ENCODE measurements around the gene TBL1X.

TBL1X gene

DNA sequence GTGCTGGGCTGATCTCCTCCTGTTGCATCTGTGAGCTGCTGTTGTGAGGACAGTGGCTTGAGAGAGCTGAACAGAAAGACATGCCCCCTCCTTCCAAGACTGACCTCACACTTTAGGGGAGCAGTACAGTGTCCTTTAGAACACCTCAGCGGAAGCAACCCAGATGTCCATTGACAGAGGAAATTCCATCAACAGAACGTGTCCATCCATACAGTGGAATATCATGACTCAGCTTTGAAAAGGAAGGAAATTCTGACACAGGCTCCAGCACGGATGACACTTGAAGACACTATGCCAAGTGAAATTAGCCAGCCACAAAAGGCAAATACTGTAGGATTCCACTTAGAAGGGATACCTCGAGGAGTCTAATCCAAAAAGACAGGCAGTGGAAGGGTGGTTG is 197.3 kb downstream of the TBL1X start:
- Histone ChIP-seq H2BK120ac (ENCODE audit: low read depth, low read length) (no peak overlapping the region), H3K9ac (ENCODE audit: low read depth, low read length, poor library complexity) (no peak overlapping the region), H2BK5ac (ENCODE audit: low read length) (no peak overlapping the region), H3K23ac (ENCODE audit: low read depth, low read length, poor library complexity) (no peak overlapping the region), H2AK5ac (ENCODE audit: low read depth, low read length) (no peak overlapping the region), H2AFZ (ENCODE audit: low read length) (no peak overlapping the region), H3K4me1 (ENCODE audit: control insufficient read depth in 2 of 2, insufficient read depth in 1 of 2, low read depth in 1 of 2, low read length in 2 of 2) (no peaks in the 10 kb centered on the region), H3K36me3 (replicated peaks in 1 of 2; ENCODE audit: control insufficient read depth in 2 of 2, insufficient read depth in 2 of 2, low read length in 2 of 2) (peaks cover 8 to 16% of the 10 kb centered on the region in 2 donors), H3K4ac (ENCODE audit: low read length) (no peak overlapping the region), H2BK15ac (ENCODE audit: low read length) (no peak overlapping the region), H3K4me3 (ENCODE audit: low read length in 2 of 2) (no peak overlapping the region), H3K27ac (replicated peaks; ENCODE audit: low read length) (no peak overlapping the region), H3K4me2 (ENCODE audit: insufficient read depth, low read length, poor library complexity, severe bottlenecking) (no peak overlapping the region), H3K18ac (ENCODE audit: low read length) (no peak overlapping the region), H4K91ac (ENCODE audit: low read depth, low read length, poor library complexity) (no peak overlapping the region), H3K27me3 (ENCODE audit: control insufficient read depth in 3 of 3, insufficient read depth in 3 of 3, low read depth in 1 of 3, low read length in 3 of 3) (no peaks in the 10 kb centered on the region), H3K14ac (ENCODE audit: low read length) (no peak overlapping the region), H3K9me3 (replicated peaks in 1 of 2; ENCODE audit: control insufficient read depth in 2 of 2, insufficient read depth in 1 of 2, low read depth in 1 of 2, low read length in 2 of 2) (peaks cover 4 to 9% of the 10 kb centered on the region in 2 donors), H3K79me1 (ENCODE audit: low read depth, low read length) (peaks cover 6% of the 10 kb centered on the region), H4K8ac (ENCODE audit: low read depth, low read length) (no peak overlapping the region), H2BK12ac (ENCODE audit: low read length) (no peak overlapping the region)
- no CpG with 5 or more reads among the region's 4 CpGs for WGBS, 2 donors (ENCODE audit: extremely low coverage in 2 of 2, insufficient read length in 2 of 2, insufficient replicate concordance in 1 of 2)
- DNase-seq (ENCODE audit: low spot score) = no peak

GRCh38 chrX:9663216-9663615 is 198.4 kb downstream of the TBL1X start:
- WGBS, 2 donors (ENCODE audit: extremely low coverage in 2 of 2, insufficient read length in 2 of 2, insufficient replicate concordance in 1 of 2) = no CpG with 5 or more reads among the region's 6 CpGs

GRCh38 chrX:9664224-9664623 is 199.4 kb downstream of the TBL1X start:
- H2BK5ac ChIP-seq (ENCODE audit: low read length) = no peak overlapping the region
- H3K4ac ChIP-seq (ENCODE audit: low read length) = no peak overlapping the region
- H3K4me2 ChIP-seq (ENCODE audit: insufficient read depth, low read length, poor library complexity, severe bottlenecking) = no peak overlapping the region
- no peaks in the 10 kb centered on the region for H3K27me3 ChIP-seq (ENCODE audit: control insufficient read depth in 3 of 3, insufficient read depth in 3 of 3, low read depth in 1 of 3, low read length in 3 of 3)
- no peak overlapping the region for H3K9ac ChIP-seq (ENCODE audit: low read depth, low read length, poor library complexity)
- WGBS, 2 donors (ENCODE audit: extremely low coverage in 2 of 2, insufficient read length in 2 of 2, insufficient replicate concordance in 1 of 2) = no CpG with 5 or more reads among the region's 6 CpGs
- no peak for DNase-seq (ENCODE audit: low spot score)
- H3K4me3 ChIP-seq (ENCODE audit: low read length in 2 of 2) = no peak overlapping the region
- peaks cover 6 to 8% of the 10 kb centered on the region in 2 donors for H3K36me3 ChIP-seq (replicated peaks in 1 of 2; ENCODE audit: control insufficient read depth in 2 of 2, insufficient read depth in 2 of 2, low read length in 2 of 2)
- H2BK120ac ChIP-seq (ENCODE audit: low read depth, low read length) = no peak overlapping the region
- peaks cover 0 to 3% of the 10 kb centered on the region in 2 donors for H3K4me1 ChIP-seq (ENCODE audit: control insufficient read depth in 2 of 2, insufficient read depth in 1 of 2, low read depth in 1 of 2, low read length in 2 of 2)
- no peak overlapping the region for H2BK15ac ChIP-seq (ENCODE audit: low read length)
- H4K91ac ChIP-seq (ENCODE audit: low read depth, low read length, poor library complexity) = no peak overlapping the region
- peaks cover 4 to 9% of the 10 kb centered on the region in 2 donors for H3K9me3 ChIP-seq (replicated peaks in 1 of 2; ENCODE audit: control insufficient read depth in 2 of 2, insufficient read depth in 1 of 2, low read depth in 1 of 2, low read length in 2 of 2)
- no peak overlapping the region for H3K27ac ChIP-seq (replicated peaks; ENCODE audit: low read length)
- no peak overlapping the region for H3K23ac ChIP-seq (ENCODE audit: low read depth, low read length, poor library complexity)
- H3K18ac ChIP-seq (ENCODE audit: low read length) = no peak overlapping the region
- no peak overlapping the region for H2AFZ ChIP-seq (ENCODE audit: low read length)
- peaks cover 6% of the 10 kb centered on the region for H3K79me1 ChIP-seq (ENCODE audit: low read depth, low read length)
- H3K14ac ChIP-seq (ENCODE audit: low read length) = no peak overlapping the region
- H2AK5ac ChIP-seq (ENCODE audit: low read depth, low read length) = no peak overlapping the region
- no peak overlapping the region for H4K8ac ChIP-seq (ENCODE audit: low read depth, low read length)
- H2BK12ac ChIP-seq (ENCODE audit: low read length) = no peak overlapping the region

More at GRCh38 chrX:9663216-9663615, 198.4 kb downstream of the TBL1X start:
- Histone ChIP-seq H3K18ac (ENCODE audit: low read length) (no peak overlapping the region), H3K36me3 (replicated peaks in 1 of 2; ENCODE audit: control insufficient read depth in 2 of 2, insufficient read depth in 2 of 2, low read length in 2 of 2) (peaks cover 8% of the 10 kb centered on the region in 2 donors), H2BK5ac (ENCODE audit: low read length) (no peak overlapping the region), H3K79me1 (ENCODE audit: low read depth, low read length) (peaks cover 6% of the 10 kb centered on the region), H3K9me3 (replicated peaks in 1 of 2; ENCODE audit: control insufficient read depth in 2 of 2, insufficient read depth in 1 of 2, low read depth in 1 of 2, low read length in 2 of 2) (peaks cover 4 to 9% of the 10 kb centered on the region in 2 donors), H2BK120ac (ENCODE audit: low read depth, low read length) (no peak overlapping the region), H4K8ac (ENCODE audit: low read depth, low read length) (no peak overlapping the region), H2AK5ac (ENCODE audit: low read depth, low read length) (no peak overlapping the region), H3K4me1 (ENCODE audit: control insufficient read depth in 2 of 2, insufficient read depth in 1 of 2, low read depth in 1 of 2, low read length in 2 of 2) (peaks cover 0 to 1% of the 10 kb centered on the region in 2 donors), H4K91ac (ENCODE audit: low read depth, low read length, poor library complexity) (no peak overlapping the region), H3K27me3 (ENCODE audit: control insufficient read depth in 3 of 3, insufficient read depth in 3 of 3, low read depth in 1 of 3, low read length in 3 of 3) (no peaks in the 10 kb centered on the region), H3K4me3 (ENCODE audit: low read length in 2 of 2) (no peak overlapping the region), H3K23ac (ENCODE audit: low read depth, low read length, poor library complexity) (no peak overlapping the region), H3K4me2 (ENCODE audit: insufficient read depth, low read length, poor library complexity, severe bottlenecking) (no peak overlapping the region), H2BK15ac (ENCODE audit: low read length) (no peak overlapping the region), H3K9ac (ENCODE audit: low read depth, low read length, poor library complexity) (no peak overlapping the region), H3K27ac (replicated peaks; ENCODE audit: low read length) (no peak overlapping the region), H3K4ac (ENCODE audit: low read length) (no peak overlapping the region), H3K14ac (ENCODE audit: low read length) (no peak overlapping the region), H2AFZ (ENCODE audit: low read length) (no peak overlapping the region), H2BK12ac (ENCODE audit: low read length) (no peak overlapping the region)
- no peak for DNase-seq (ENCODE audit: low spot score)

DNA sequence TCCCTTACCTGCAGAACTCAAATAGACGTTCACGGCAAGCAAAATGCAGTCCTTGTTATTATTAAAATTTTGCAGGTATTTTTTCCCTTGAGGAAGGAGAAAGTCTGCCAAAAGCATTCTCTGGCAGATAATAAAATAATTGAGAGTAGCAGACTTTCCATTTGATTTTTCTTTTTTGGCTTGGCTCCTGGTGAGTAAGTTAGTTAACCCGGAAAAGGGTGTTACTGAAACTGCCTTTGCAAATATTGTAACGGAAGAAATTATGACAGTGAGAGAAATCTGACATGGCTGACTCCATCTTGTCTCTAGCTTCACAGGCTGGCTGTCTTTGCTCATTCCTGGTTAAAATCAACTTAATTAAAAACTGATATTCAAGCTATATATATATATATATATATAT is 200.3 kb downstream of the TBL1X start:
- WGBS, 2 donors (ENCODE audit: extremely low coverage in 2 of 2, insufficient read length in 2 of 2, insufficient replicate concordance in 1 of 2) = no CpG with 5 or more reads among the region's 4 CpGs
- Histone ChIP-seq H3K9me3 (replicated peaks in 1 of 2; ENCODE audit: control insufficient read depth in 2 of 2, insufficient read depth in 1 of 2, low read depth in 1 of 2, low read length in 2 of 2) (peaks cover 4 to 9% of the 10 kb centered on the region in 2 donors), H3K27ac (replicated peaks; ENCODE audit: low read length) (no peak overlapping the region), H2BK15ac (ENCODE audit: low read length) (no peak overlapping the region), H2AFZ (ENCODE audit: low read length) (no peak overlapping the region), H4K8ac (ENCODE audit: low read depth, low read length) (no peak overlapping the region), H3K4me2 (ENCODE audit: insufficient read depth, low read length, poor library complexity, severe bottlenecking) (no peak overlapping the region), H3K4me1 (ENCODE audit: control insufficient read depth in 2 of 2, insufficient read depth in 1 of 2, low read depth in 1 of 2, low read length in 2 of 2) (peaks cover 0 to 6% of the 10 kb centered on the region in 2 donors), H3K4ac (ENCODE audit: low read length) (no peak overlapping the region), H3K14ac (ENCODE audit: low read length) (no peak overlapping the region), H3K9ac (ENCODE audit: low read depth, low read length, poor library complexity) (no peak overlapping the region), H3K18ac (ENCODE audit: low read length) (no peak overlapping the region), H3K4me3 (ENCODE audit: low read length in 2 of 2) (no peak overlapping the region), H3K79me1 (ENCODE audit: low read depth, low read length) (peaks cover 6% of the 10 kb centered on the region), H4K91ac (ENCODE audit: low read depth, low read length, poor library complexity) (no peak overlapping the region), H2BK120ac (ENCODE audit: low read depth, low read length) (no peak overlapping the region), H2AK5ac (ENCODE audit: low read depth, low read length) (no peak overlapping the region), H3K23ac (ENCODE audit: low read depth, low read length, poor library complexity) (no peak overlapping the region), H3K27me3 (ENCODE audit: control insufficient read depth in 3 of 3, insufficient read depth in 3 of 3, low read depth in 1 of 3, low read length in 3 of 3) (no peaks in the 10 kb centered on the region), H2BK12ac (ENCODE audit: low read length) (no peak overlapping the region), H2BK5ac (ENCODE audit: low read length) (no peak overlapping the region), H3K36me3 (replicated peaks in 1 of 2; ENCODE audit: control insufficient read depth in 2 of 2, insufficient read depth in 2 of 2, low read length in 2 of 2) (peaks cover 0 to 6% of the 10 kb centered on the region in 2 donors)
- DNase-seq (ENCODE audit: low spot score) = no peak

Measured in neuronal stem cell (in vitro differentiated cells).